Choroid plexus epithelial cell (primary cell): Measurements from ENCODE around the gene C7.

Experiments
- DNase-seq: peaks from one replicate; pipeline ENCODE4 v3.0.0-alpha.2; 2010; ENCODE audit warnings: low read depth
- H3K4me3 ChIP-seq: 2 replicates; pipeline ENCODE4 v1.5.1; 2011; ENCODE audit warnings: low read depth, mild to moderate bottlenecking, control low read depth, low read length, moderate library complexity
- CTCF ChIP-seq: conservative IDR thresholded peaks from 2 replicates; pipeline ENCODE4 v1.5.1; 2011; ENCODE audit warnings: low read depth, mild to moderate bottlenecking, control low read depth, inconsistent platforms, low read length, moderate library complexity

Gene C7

DNA sequence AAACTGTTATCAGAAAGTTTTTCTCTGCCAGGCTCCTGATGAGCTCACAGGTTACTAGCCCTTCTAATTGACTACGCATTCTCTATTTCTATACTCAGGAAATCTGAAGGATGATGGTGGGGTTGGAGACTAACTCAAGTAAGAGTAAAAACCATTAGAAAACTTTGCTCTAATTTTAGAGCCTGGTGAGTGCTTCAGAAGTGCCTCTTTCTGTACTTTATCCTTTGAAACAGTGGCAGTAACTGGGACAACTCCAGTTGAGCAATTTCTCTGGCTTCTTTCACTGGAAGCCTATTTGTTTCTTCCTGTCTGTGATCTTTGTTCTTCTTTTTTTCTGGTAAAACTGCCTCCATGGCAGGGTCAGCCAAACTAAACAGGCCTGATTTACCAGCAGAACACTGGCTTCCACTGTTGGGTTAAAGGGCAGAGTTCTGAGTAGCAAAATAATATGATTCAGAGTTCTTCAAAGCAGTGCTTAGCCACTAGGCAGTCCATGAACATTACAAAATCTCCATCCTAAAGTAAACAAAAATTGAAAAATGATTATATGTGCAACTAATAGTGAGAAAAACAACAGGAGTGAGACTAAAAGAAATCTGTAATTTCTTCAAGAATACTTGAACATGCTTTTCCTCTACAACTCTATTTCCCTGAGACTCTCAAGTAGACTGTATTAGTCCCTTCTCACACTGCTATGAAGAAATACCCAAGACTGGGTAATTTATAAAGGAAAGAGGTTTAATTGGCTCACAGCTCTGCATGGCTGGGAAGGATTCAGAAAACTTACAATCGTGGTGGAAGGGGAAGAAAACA, 82.1 kb downstream of the C7 start:
- no peak for TF ChIP-seq CTCF
- peak; percentile 99 for DNase-seq
- H3K4me3 ChIP-seq: no peak overlapping the region

DNA sequence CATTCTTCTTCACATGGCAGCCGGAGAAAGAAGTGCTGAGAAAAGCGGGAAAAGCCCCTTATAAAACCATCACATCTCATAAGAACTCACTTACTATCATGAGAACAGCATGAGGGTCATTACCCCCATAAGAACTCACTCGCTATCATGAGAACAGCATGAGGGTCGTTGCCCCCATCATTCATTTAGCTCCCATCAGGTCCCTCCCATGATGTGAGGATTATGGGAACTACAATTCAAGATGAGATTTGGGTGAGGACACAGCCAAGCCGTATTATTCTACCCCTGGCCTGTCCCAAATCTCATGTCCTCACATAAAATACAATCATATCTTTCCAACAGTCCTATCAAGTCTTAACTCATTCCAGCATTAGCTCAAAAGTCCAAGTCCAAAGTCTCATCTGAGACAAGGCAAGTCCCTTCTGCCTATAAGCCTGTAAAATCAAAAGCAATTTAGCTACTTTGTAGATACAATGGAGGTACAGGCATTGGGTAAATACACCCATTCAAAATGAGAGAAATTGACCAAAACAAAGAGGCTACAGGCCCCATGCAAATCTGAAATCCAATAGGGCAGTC, 82.8 kb downstream of the C7 start:
- no peak for DNase-seq
- TF ChIP-seq CTCF: no peak
- no peak overlapping the region for H3K4me3 ChIP-seq

DNA sequence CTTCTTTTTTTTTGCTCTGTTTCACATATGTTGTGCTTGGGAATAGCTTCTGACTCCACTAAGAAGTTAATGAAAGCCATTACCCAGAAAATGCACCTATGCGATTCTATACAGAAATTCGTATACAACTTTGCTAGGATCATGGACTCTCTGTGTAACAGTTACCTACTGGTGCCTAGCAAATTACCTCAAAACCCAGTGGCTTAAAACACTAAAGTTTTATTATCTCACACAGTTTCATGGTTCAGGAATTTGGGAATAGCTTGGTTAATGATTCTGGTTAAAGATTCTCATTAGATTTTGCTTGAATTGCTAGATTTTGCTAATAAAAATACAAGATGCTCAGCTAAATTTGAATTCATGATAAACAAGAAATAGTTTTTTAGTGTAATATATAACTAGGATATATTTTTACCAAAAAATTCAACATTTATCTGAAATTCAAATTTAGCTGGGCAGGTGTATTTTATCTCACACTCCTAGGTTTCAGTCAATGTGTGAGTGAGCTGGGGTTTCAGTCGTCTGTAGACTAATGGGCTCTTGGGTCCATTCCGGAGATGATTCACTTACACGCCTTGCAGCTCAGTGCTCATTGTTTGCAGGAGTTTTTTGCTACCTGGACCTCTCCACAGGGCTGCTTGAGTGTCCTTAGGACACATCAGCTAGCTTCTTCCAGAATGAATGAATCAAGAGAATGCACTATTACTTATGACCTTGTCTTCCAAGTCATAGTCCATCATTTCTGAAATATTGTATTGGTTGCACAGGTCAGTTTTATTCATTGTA, 86.7 kb downstream of the C7 start:
- TF ChIP-seq CTCF: no peak
- H3K4me3 ChIP-seq: no peak overlapping the region
- no peak for DNase-seq

DNA sequence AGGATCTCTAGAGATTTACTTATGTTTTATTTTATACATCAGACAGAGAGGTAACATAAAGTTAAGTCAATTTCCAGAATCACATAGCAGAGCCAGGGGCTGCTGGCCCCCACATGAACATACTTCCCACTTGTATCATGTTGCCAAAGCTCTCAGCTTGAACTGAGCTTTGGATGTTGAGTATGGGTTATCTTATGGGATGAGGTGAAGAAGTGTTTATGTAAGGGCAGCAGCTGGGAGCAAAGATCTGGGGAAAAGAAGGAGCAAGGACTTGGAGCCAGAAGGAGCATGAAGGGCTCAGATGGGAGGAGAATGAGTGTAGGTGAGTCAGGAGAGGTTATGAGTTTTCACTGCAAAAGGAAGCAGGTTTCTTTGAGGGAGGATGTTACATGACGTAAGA, 89.8 kb downstream of the C7 start:
- no peak for TF ChIP-seq CTCF
- H3K4me3 ChIP-seq: no peak overlapping the region
- no peak for DNase-seq

DNA sequence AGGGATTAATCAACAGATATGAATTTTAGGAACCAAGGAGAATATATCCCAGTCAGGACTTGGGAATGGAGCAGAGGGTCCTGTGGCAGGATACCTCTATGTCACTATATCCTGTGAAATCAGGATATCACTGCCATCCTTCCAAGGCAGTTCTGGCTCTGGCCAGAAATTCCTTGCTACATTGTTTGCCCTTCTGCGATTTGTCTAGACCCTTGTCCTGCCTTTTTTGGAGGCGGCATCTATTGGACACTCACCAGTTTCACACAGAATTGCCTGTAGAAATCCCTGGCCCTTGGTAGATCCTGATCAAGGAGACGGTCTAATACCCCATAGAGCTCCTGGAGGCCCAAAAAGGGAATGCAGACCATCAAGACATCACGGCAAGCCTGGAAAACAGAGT, 90.7 kb downstream of the C7 start:
- H3K4me3 ChIP-seq: no peak overlapping the region
- TF ChIP-seq CTCF: no peak
- DNase-seq: no peak

DNA sequence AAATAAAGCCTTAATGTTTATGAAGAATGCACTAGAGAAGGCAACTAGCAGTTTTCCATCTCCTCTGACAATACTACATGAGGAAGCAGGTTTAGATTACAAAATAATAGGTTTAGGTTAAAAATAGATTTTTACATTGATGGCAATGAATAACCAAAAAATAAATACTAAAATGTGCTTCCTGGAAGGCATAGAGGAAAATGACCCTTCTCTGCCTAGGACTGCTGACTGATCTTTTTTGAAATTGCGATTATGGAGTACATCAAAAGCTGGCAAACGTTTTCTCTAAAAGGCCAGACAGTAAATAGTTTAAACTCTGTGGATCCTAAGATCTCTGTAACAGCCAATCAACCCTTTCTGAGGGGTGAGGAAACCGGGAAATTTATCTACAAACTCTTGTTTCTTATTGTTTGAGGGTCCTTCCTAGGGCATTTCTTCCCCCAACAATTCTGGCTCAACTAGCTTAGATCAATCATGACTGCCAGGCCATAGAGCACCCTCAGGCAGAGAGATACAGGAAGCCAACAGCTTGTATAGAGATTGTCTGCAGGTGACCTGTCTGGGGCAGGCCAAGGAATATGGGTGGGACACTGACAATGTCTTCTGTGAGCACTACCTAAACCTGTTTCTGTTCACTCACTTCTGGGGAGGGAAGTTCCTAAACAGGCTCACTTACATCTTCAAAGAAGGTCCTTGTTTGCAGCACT, 94.5 kb downstream of the C7 start:
- DNase-seq: no peak
- TF ChIP-seq CTCF: no peak

More for the DNA sequence above, 94.5 kb downstream of the C7 start:
- no peak overlapping the region for H3K4me3 ChIP-seq
